Measurements from ENCODE around the gene HSF5. TPM values are rescaled to one million over a fixed set of nuclear protein-coding genes. Genes with fewer than 3 reads are reported as not detected.

Gene HSF5
- total and polyA plus RNA-seq, 2 donors (not counting 3 experiments of a cell fraction or from before 2014, with no cell fraction given) = 0.03 TPM; not detected in 1

DNA sequence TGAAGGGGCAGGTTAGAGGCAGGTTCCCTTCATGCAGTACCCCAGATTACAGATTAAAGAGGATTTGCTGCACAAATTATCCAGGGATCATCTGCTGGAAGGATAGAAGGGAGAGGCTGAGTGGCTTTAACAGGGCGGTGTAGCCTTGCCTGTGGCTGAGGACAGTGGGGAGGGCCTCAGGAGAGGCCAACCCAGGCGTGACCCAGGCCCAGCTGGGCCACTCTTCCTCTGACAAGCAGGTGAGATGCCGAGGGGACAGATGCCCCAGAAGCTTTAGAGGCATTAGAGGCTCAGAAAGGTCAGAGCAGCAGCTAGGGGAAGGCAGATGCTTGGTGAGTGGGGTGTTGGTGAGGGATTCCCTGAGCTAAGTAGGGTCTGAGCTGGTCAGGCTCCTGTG lies 44.3 kb upstream of the HSF5 start:
- H3K79me2 ChIP-seq (ENCODE audit: control insufficient read depth, insufficient read depth, low read length) = no peaks in the 10 kb centered on the region
- peak overlapping the region; percentile 88 for H3K4me2 ChIP-seq (ENCODE audit: insufficient read depth, low read length)
- no TSS peak for BruUV-seq (replicated peaks)
- H3K9me3 ChIP-seq (replicated peaks; ENCODE audit: control insufficient read depth, insufficient read depth, low read length) = no peaks in the 10 kb centered on the region
- H2AFZ ChIP-seq (ENCODE audit: low read depth, low read length) = peak overlapping the region; percentile 48
- H3K4me1 ChIP-seq (ENCODE audit: control insufficient read depth, extremely low read depth, insufficient read depth, low read length) = peaks cover 15% of the 10 kb centered on the region
- TF ChIP-seq, protein P1, sequence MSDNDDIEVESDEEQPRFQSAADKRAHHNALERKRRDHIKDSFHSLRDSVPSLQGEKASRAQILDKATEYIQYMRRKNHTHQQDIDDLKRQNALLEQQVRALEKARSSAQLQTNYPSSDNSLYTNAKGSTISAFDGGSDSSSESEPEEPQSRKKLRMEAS (IDR thresholded peaks at IDR 0.05; ENCODE audit: insufficient read depth, insufficient read length) = no peak
- TF ChIP-seq POLR2AphosphoS5 (IDR thresholded peaks at IDR 0.05; ENCODE audit: insufficient read depth, low read depth, low read length) (no peak), FOS (IDR thresholded peaks at IDR 0.05; ENCODE audit: borderline replicate concordance, insufficient read depth, low read length) (no peak), MYC (IDR thresholded peaks at IDR 0.05; ENCODE audit: low read depth, low read length) (no peak), GATA2 (IDR thresholded peaks at IDR 0.05; ENCODE audit: insufficient read depth, insufficient read length, low read depth, low read length) (no peak), EZH2 (IDR thresholded peaks at IDR 0.05; ENCODE audit: borderline replicate concordance, low read depth, low read length, severe bottlenecking) (no peak)
- TF ChIP-seq, protein P2, sequence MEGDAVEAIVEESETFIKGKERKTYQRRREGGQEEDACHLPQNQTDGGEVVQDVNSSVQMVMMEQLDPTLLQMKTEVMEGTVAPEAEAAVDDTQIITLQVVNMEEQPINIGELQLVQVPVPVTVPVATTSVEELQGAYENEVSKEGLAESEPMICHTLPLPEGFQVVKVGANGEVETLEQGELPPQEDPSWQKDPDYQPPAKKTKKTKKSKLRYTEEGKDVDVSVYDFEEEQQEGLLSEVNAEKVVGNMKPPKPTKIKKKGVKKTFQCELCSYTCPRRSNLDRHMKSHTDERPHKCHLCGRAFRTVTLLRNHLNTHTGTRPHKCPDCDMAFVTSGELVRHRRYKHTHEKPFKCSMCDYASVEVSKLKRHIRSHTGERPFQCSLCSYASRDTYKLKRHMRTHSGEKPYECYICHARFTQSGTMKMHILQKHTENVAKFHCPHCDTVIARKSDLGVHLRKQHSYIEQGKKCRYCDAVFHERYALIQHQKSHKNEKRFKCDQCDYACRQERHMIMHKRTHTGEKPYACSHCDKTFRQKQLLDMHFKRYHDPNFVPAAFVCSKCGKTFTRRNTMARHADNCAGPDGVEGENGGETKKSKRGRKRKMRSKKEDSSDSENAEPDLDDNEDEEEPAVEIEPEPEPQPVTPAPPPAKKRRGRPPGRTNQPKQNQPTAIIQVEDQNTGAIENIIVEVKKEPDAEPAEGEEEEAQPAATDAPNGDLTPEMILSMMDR (IDR thresholded peaks at IDR 0.05; ENCODE audit: extremely low read depth in 1 of 2, insufficient read depth in 1 of 2, low read depth in 1 of 2, low read length in 2 of 2) = no peak
- POLR2A ChIA-PET = no interaction called here
- H3K36me3 ChIP-seq (ENCODE audit: control insufficient read depth in 2 of 2, extremely low read depth in 1 of 2, insufficient read depth in 2 of 2, low read length in 2 of 2) = no peaks in the 10 kb centered on the region
- no peaks in the 10 kb centered on the region for H3K9me1 ChIP-seq (replicated peaks; ENCODE audit: control insufficient read depth, extremely low read depth, insufficient read depth, low read length)
- FAIRE-seq (no peak), DNase-seq (ENCODE audit: low read depth, low spot score) (no peak)
- no peaks in the 10 kb centered on the region for H4K20me1 ChIP-seq (replicated peaks; ENCODE audit: control insufficient read depth, extremely low read depth, insufficient read depth, low read length)
- H3K27ac ChIP-seq (ENCODE audit: insufficient read depth, low read depth, low read length) = no peak overlapping the region
- no peak overlapping the region for H3K9ac ChIP-seq (replicated peaks; ENCODE audit: extremely low read depth, insufficient read depth, low read length)
- dilution Hi-C loops (cut with MboI; ENCODE audit: extremely low pct_ligation_motif_present, low sequenced_read_pairs) (no loop called here), intact Hi-C loops (cut with micrococcal nuclease) (no loop called here)
- peaks cover 3 to 5% of the 10 kb centered on the region in 2 experiments for H3K27me3 ChIP-seq (ENCODE audit: control insufficient read depth in 2 of 2, insufficient read depth in 2 of 2, low read length in 2 of 2)
- H3K4me3 ChIP-seq (replicated peaks in 1 of 3; ENCODE audit: insufficient read depth in 1 of 3, low read depth in 1 of 3, low read length in 3 of 3) = peak overlapping the region in 1 of 3 experiments; percentile 39
- CTCF ChIA-PET = interaction anchor here (0.8 to 2.2 kb wide), 4 partner anchors 9 to 14 kb away, joined by 5 to 18 read pairs (median 8); no protein-coding TSS in a partner anchor
